HEK293T (cell line): ENCODE results near the gene GLB1L.
A peak's percentile ranks its signal among the peaks of the same experiment; 100 is the strongest.
"Not testable (repeated sequence)": the region's sequence is repeated elsewhere in the genome, so short reads cannot be mapped to it uniquely, and the experiment has no call there.

Experiments used
- CTCF ChIA-PET: fragments of 350-600 bp; formaldehyde crosslinking; extraction: SDS; loops from one replicate; lab custom pipeline; 2021; ENCODE audit warnings: antibody characterized with exemption, inconsistent platforms; lab: Yijun Ruan, JAX
- POLR2A ChIA-PET: fragments of 350-600 bp; formaldehyde crosslinking; extraction: SDS; loops from one replicate; lab custom pipeline; 2020; ENCODE audit warnings: antibody characterized with exemption, inconsistent platforms; lab: Yijun Ruan, JAX
- DNase-seq: peaks from one replicate; pipeline ENCODE4 v3.0.0; 2012; ENCODE audit warnings: mixed read lengths; ENCODE audit errors: extremely low spot score
- ARNT ChIP-seq: fragments of 450-650 bp; IDR thresholded peaks from 2 replicates; pipeline ENCODE4 v1.6.1; 2017; ENCODE audit warnings: mild to moderate bottlenecking
- BHLHE40 ChIP-seq: fragments of 450-650 bp; IDR thresholded peaks from 2 replicates; pipeline ENCODE4 v1.6.1; 2016; ENCODE audit warnings: mild to moderate bottlenecking, moderate library complexity, borderline replicate concordance
- CTBP1 ChIP-seq: fragments of 450-650 bp; IDR thresholded peaks from 2 replicates; pipeline ENCODE4 v1.6.1; 2016; ENCODE audit warnings: borderline replicate concordance
- ELF4 ChIP-seq: fragments of 450-650 bp; IDR thresholded peaks from 2 replicates; pipeline ENCODE4 v1.6.1; 2017; ENCODE audit warnings: antibody characterized with exemption
- FOXA1 ChIP-seq: fragments of 450-650 bp; IDR thresholded peaks from 2 replicates; pipeline ENCODE4 v1.6.1; 2016; ENCODE audit warnings: mild to moderate bottlenecking
- FOXK2 ChIP-seq: fragments of 450-650 bp; IDR thresholded peaks from 2 replicates; pipeline ENCODE4 v1.6.1; 2016; ENCODE audit warnings: mild to moderate bottlenecking
- FOXM1 ChIP-seq: fragments of 450-650 bp; IDR thresholded peaks from 2 replicates; pipeline ENCODE4 v1.6.1; 2017; ENCODE audit warnings: mild to moderate bottlenecking, borderline replicate concordance
- HDGF ChIP-seq: fragments of 450-650 bp; IDR thresholded peaks from 2 replicates; pipeline ENCODE4 v1.6.1; 2017; ENCODE audit warnings: antibody characterized with exemption, borderline replicate concordance
- L3MBTL2 ChIP-seq: fragments of 450-650 bp; conservative IDR thresholded peaks from 2 replicates; pipeline ENCODE4 v1.6.1; 2016; ENCODE audit warnings: mild to moderate bottlenecking
- LEF1 ChIP-seq: fragments of 450-650 bp; IDR thresholded peaks from 2 replicates; pipeline ENCODE4 v1.6.1; 2017; ENCODE audit warnings: mild to moderate bottlenecking, borderline replicate concordance
- NFRKB ChIP-seq: fragments of 450-650 bp; IDR thresholded peaks from 2 replicates; pipeline ENCODE4 v1.6.1; 2016; ENCODE audit warnings: mild to moderate bottlenecking, moderate library complexity
- PKNOX1 ChIP-seq: fragments of 450-650 bp; IDR thresholded peaks from 2 replicates; pipeline ENCODE4 v1.6.1; 2016
- SP1 ChIP-seq: fragments of 450-650 bp; IDR thresholded peaks from 2 replicates; pipeline ENCODE4 v1.6.1; 2017
- SUZ12 ChIP-seq: fragments of 450-650 bp; IDR thresholded peaks from 2 replicates; pipeline ENCODE4 v1.6.1; 2016; ENCODE audit warnings: mild to moderate bottlenecking
- TARDBP ChIP-seq: fragments of 450-650 bp; IDR thresholded peaks from 2 replicates; pipeline ENCODE4 v1.6.1; 2016
- ZNF384 ChIP-seq: fragments of 450-650 bp; IDR thresholded peaks from 2 replicates; pipeline ENCODE4 v1.6.1; 2016

Gene GLB1L

GRCh38 chr2:219205981-219206327 lies 39.3 kb downstream of the GLB1L start:
- ChIA-PET POLR2A (interaction anchor here (0.7 to 2.4 kb wide), 11 partner anchors 9 to 89 kb away, joined by 3 to 25 read pairs (median 4); partner anchors contain the start of genes ABCB6, CNPPD1, GLB1L and STK16), CTCF (interaction anchor here (1.0 kb wide), 1 partner anchor 89 kb away, joined by 3 read pairs; no protein-coding TSS in a partner anchor)
- DNase-seq, result no peak
- no peak for TF ChIP-seq L3MBTL2
- no peak for TF ChIP-seq SUZ12
- no peak for TF ChIP-seq BHLHE40
- no peak for TF ChIP-seq LEF1
- TF ChIP-seq NFRKB, result no peak
- TF ChIP-seq FOXA1, result no peak
- TF ChIP-seq ELF4, result no peak
- TF ChIP-seq FOXM1, result no peak
- no peak for TF ChIP-seq TARDBP
- no peak for TF ChIP-seq PKNOX1
- no peak for TF ChIP-seq CTBP1
- no peak for TF ChIP-seq ZNF384
- TF ChIP-seq FOXK2, result no peak
- TF ChIP-seq HDGF, result no peak
- TF ChIP-seq SP1, result no peak
- no peak for TF ChIP-seq ARNT

GRCh38 chr2:219205165-219205538 lies 40.1 kb downstream of the GLB1L start:
- ChIA-PET POLR2A (interaction anchor here (2.4 kb wide), 1 partner anchor 29 kb away, joined by 25 read pairs; the partner anchor contains the start of gene CNPPD1), CTCF (no interaction called here)
- no peak for TF ChIP-seq FOXK2
- no peak for TF ChIP-seq TARDBP
- TF ChIP-seq NFRKB, result no peak
- DNase-seq, result no peak

- DNase-seq, result no peak
- ChIA-PET POLR2A (no interaction called here), CTCF (no interaction called here)
- no peak for TF ChIP-seq HDGF
- no peak for TF ChIP-seq ELF4
- TF ChIP-seq BHLHE40, result no peak
- TF ChIP-seq LEF1, result no peak
- no peak for TF ChIP-seq ARNT
- TF ChIP-seq TARDBP, result no peak
- no peak for TF ChIP-seq FOXK2
- TF ChIP-seq NFRKB, result no peak
- TF ChIP-seq PKNOX1, result no peak
- TF ChIP-seq FOXM1, result no peak
- no peak for TF ChIP-seq FOXA1
- TF ChIP-seq CTBP1, result no peak
- TF ChIP-seq ZNF384, result no peak
- TF ChIP-seq SUZ12, result no peak
Observed at GRCh38 chr2:219204425-219205164, 40.6 kb downstream of the GLB1L start.

- CTCF ChIA-PET, POLR2A ChIA-PET: not testable (repeated sequence)
Observed at GRCh38 chr2:219201331-219201730, 43.9 kb downstream of the GLB1L start.

GRCh38 chr2:219200502-219201326 lies 44.5 kb downstream of the GLB1L start:
- TF ChIP-seq PKNOX1 (peak; percentile 81), L3MBTL2 (peak; percentile 83), LEF1 (peak; percentile 81; the same call in 1 of the 2 replicates), ELF4 (peak; percentile 50; the same call in 1 of the 2 replicates)
- DNase-seq, result not testable (repeated sequence)
- CTCF ChIA-PET, result interaction anchor here (0.6 kb wide), 1 partner anchor 141 kb away, joined by 3 read pairs; no protein-coding TSS in a partner anchor
- POLR2A ChIA-PET, result interaction anchor here (1.2 to 1.3 kb wide), 2 partner anchors 24 to 94 kb away, joined by 4 read pairs; partner anchors contain the start of gene CNPPD1

More at GRCh38 chr2:219201331-219201730, 43.9 kb downstream of the GLB1L start:
- DNase-seq, result not testable (repeated sequence)

- DNase-seq, result no peak
- ChIA-PET POLR2A (interaction anchor here (1.2 to 1.3 kb wide), 2 partner anchors 23 to 95 kb away, joined by 4 read pairs; partner anchors contain the start of gene CNPPD1), CTCF (no interaction called here)
- TF ChIP-seq ELF4 (no peak), SP1 (no peak), NFRKB (no peak), PKNOX1 (no peak), FOXK2 (no peak), L3MBTL2 (no peak), LEF1 (no peak), ZNF384 (no peak), FOXA1 (no peak), FOXM1 (no peak), ARNT (no peak), SUZ12 (no peak), HDGF (no peak), TARDBP (no peak), BHLHE40 (no peak), CTBP1 (no peak)
Observed at GRCh38 chr2:219199470-219200211, 45.6 kb downstream of the GLB1L start.
